Measurements from ENCODE around the gene PLEKHA4. TPM values are rescaled to one million over a fixed set of nuclear protein-coding genes. Genes with fewer than 3 reads are reported as not detected.
"Not testable (repeated sequence)": the region's sequence is repeated elsewhere in the genome, so short reads cannot be mapped to it uniquely, and the experiment has no call there.

PLEKHA4 gene
- total and polyA plus RNA-seq, 2 donors (not counting 1 experiment from before 2014, with no cell fraction given), result 4.3 to 6.2 TPM

GRCh38 chr19:48872182-48872883, 3.9 kb upstream of the PLEKHA4 start, which contains the start of gene PPP1R15A:
Gene PPP1R15A, plus strand, starts transcription at chr19:48872421. Its CDS starts 813 bp downstream, at chr19:48873234.
- Histone ChIP-seq H3K4me1 (ENCODE audit: control insufficient read depth in 2 of 2, insufficient read depth in 2 of 2, low read length in 2 of 2) (peaks cover 30 to 48% of the 10 kb centered on the region in 2 donors), H3K9ac (ENCODE audit: low read length) (peak within 1 kb of the TSS; percentile 100), H3K36me3 (replicated peaks in 1 of 2; ENCODE audit: control extremely low read depth in 1 of 2, control insufficient read depth in 1 of 2, extremely low read depth in 1 of 2, insufficient read depth in 2 of 2, low read length in 1 of 2) (peaks cover 0 to 29% of the 10 kb centered on the region in 2 experiments), H3K27ac (ENCODE audit: low read length in 2 of 2) (peak within 1 kb of the TSS; percentile 96 to 100), H4K20me1 (ENCODE audit: control insufficient read depth, insufficient read depth, low read length, poor library complexity, severe bottlenecking) (peaks cover 36% of the 10 kb centered on the region), H2AFZ (ENCODE audit: insufficient read depth, low read depth, low read length, poor library complexity, severe bottlenecking) (no peak within 1 kb of the TSS), H3K9me3 (ENCODE audit: control extremely low read depth in 1 of 3, control insufficient read depth in 2 of 3, insufficient read depth in 1 of 3, low read length in 2 of 3) (no peaks in the 10 kb centered on the region), H3K4me3 (ENCODE audit: control extremely low read depth in 1 of 5, extremely low read depth in 1 of 5, insufficient read depth in 1 of 5, low read depth in 2 of 5, low read length in 4 of 5) (peak within 1 kb of the TSS; percentile 70 to 100 (median 95)), H3K27me3 (replicated peaks in 1 of 4; ENCODE audit: control extremely low read depth in 1 of 4, control insufficient read depth in 3 of 4, insufficient read depth in 4 of 4, low read length in 3 of 4) (peaks cover 0 to 2% (median 0%) of the 10 kb centered on the region in 4 experiments), H3K4me2 (replicated peaks; ENCODE audit: low read depth, low read length, poor library complexity, severe bottlenecking) (peak within 1 kb of the TSS; percentile 86), H3K79me2 (ENCODE audit: control insufficient read depth, insufficient read depth, low read length) (peaks cover 41% of the 10 kb centered on the region)
- Mint-ChIP-seq H3K9me3 (ENCODE audit: insufficient read depth) (no peaks in the 10 kb centered on the region), H3K27ac (peak within 1 kb of the TSS; percentile 100), H3K27me3 (peaks cover 5% of the 10 kb centered on the region), H3K4me3 (peak within 1 kb of the TSS; percentile 98), H3K4me1 (peaks cover 40% of the 10 kb centered on the region)
- DNase-seq (peak; percentile 99), ATAC-seq (ENCODE audit: low read depth) (peak; percentile 53)
- WGBS (ENCODE audit: insufficient coverage), result under 1% methylated on average over 50 of the region's 53 CpGs
- ChIA-PET CTCF (interaction anchor here (1.2 to 7.5 kb wide), 4 partner anchors 30 to 99 kb away, joined by 3 to 30 read pairs (median 6); partner anchors contain the start of gene HSD17B14), POLR2A (interaction anchor here (0.5 to 1.8 kb wide), 9 partner anchors 14 to 133 kb away, joined by 3 to 15 read pairs (median 5); partner anchors contain the start of genes BAX, FTL and NUCB1)
- TF ChIP-seq EZH2 (IDR thresholded peaks at IDR 0.05; ENCODE audit: borderline replicate concordance, insufficient read depth, low read depth, low read length, poor library complexity, severe bottlenecking), result no peak
- TF ChIP-seq, protein P1, sequence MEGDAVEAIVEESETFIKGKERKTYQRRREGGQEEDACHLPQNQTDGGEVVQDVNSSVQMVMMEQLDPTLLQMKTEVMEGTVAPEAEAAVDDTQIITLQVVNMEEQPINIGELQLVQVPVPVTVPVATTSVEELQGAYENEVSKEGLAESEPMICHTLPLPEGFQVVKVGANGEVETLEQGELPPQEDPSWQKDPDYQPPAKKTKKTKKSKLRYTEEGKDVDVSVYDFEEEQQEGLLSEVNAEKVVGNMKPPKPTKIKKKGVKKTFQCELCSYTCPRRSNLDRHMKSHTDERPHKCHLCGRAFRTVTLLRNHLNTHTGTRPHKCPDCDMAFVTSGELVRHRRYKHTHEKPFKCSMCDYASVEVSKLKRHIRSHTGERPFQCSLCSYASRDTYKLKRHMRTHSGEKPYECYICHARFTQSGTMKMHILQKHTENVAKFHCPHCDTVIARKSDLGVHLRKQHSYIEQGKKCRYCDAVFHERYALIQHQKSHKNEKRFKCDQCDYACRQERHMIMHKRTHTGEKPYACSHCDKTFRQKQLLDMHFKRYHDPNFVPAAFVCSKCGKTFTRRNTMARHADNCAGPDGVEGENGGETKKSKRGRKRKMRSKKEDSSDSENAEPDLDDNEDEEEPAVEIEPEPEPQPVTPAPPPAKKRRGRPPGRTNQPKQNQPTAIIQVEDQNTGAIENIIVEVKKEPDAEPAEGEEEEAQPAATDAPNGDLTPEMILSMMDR (IDR thresholded peaks at IDR 0.05), result no peak
- intact Hi-C loops (cut with micrococcal nuclease), result loop anchor here (1.0 to 2.0 kb wide), 8 partner anchors 14 to 1004 kb away; partner anchors contain the start of genes AKT1S1, BAX, BCAT2 and DBP

GRCh38 chr19:48871471-48872181, 3.2 kb upstream of the PLEKHA4 start:
- peak overlapping the region; percentile 98 for H3K4me3 Mint-ChIP-seq
- peaks cover 0 to 29% of the 10 kb centered on the region in 2 experiments for H3K36me3 ChIP-seq (replicated peaks in 1 of 2; ENCODE audit: control extremely low read depth in 1 of 2, control insufficient read depth in 1 of 2, extremely low read depth in 1 of 2, insufficient read depth in 2 of 2, low read length in 1 of 2)
- POLR2A ChIA-PET, result interaction anchor here (0.6 to 1.8 kb wide), 6 partner anchors 13 to 132 kb away, joined by 3 to 7 read pairs (median 6); partner anchors contain the start of genes FTL and NUCB1
- WGBS (ENCODE audit: insufficient coverage), result no CpG with 5 or more reads among the region's 31 CpGs
- peaks cover 12% of the 10 kb centered on the region for H3K27me3 Mint-ChIP-seq
- H3K9ac ChIP-seq (ENCODE audit: low read length), result peak overlapping the region; percentile 100
- peaks cover 36% of the 10 kb centered on the region for H4K20me1 ChIP-seq (ENCODE audit: control insufficient read depth, insufficient read depth, low read length, poor library complexity, severe bottlenecking)
- peaks cover 30 to 42% of the 10 kb centered on the region in 2 donors for H3K4me1 ChIP-seq (ENCODE audit: control insufficient read depth in 2 of 2, insufficient read depth in 2 of 2, low read length in 2 of 2)
- H3K27ac Mint-ChIP-seq, result peak overlapping the region; percentile 100
- peak overlapping the region; percentile 86 for H3K4me2 ChIP-seq (replicated peaks; ENCODE audit: low read depth, low read length, poor library complexity, severe bottlenecking)
- intact Hi-C loops (cut with micrococcal nuclease), result loop anchor here (1.0 to 2.0 kb wide), 8 partner anchors 13 to 1005 kb away; partner anchors contain the start of genes AKT1S1, BAX, BCAT2 and DBP
- not testable (repeated sequence) for H3K9me3 Mint-ChIP-seq (ENCODE audit: insufficient read depth); H3K27me3 ChIP-seq (replicated peaks in 1 of 4; ENCODE audit: control extremely low read depth in 1 of 4, control insufficient read depth in 3 of 4, insufficient read depth in 4 of 4, low read length in 3 of 4); ATAC-seq (ENCODE audit: low read depth); H2AFZ ChIP-seq (ENCODE audit: insufficient read depth, low read depth, low read length, poor library complexity, severe bottlenecking); H3K27ac ChIP-seq (ENCODE audit: low read length in 2 of 2); DNase-seq; H3K9me3 ChIP-seq (ENCODE audit: control extremely low read depth in 1 of 3, control insufficient read depth in 2 of 3, insufficient read depth in 1 of 3, low read length in 2 of 3)
- H3K4me1 Mint-ChIP-seq, result peaks cover 38% of the 10 kb centered on the region
- peaks cover 41% of the 10 kb centered on the region for H3K79me2 ChIP-seq (ENCODE audit: control insufficient read depth, insufficient read depth, low read length)
- peak overlapping the region in 3 of 5 experiments; percentile 18 to 100 (median 37) for H3K4me3 ChIP-seq (ENCODE audit: control extremely low read depth in 1 of 5, extremely low read depth in 1 of 5, insufficient read depth in 1 of 5, low read depth in 2 of 5, low read length in 4 of 5)
- CTCF ChIA-PET, result interaction anchor here (1.1 to 7.5 kb wide), 4 partner anchors 29 to 99 kb away, joined by 5 to 30 read pairs (median 6); partner anchors contain the start of gene HSD17B14
